ENCODE results near the gene PDE4D.

The PDE4D gene

DNA sequence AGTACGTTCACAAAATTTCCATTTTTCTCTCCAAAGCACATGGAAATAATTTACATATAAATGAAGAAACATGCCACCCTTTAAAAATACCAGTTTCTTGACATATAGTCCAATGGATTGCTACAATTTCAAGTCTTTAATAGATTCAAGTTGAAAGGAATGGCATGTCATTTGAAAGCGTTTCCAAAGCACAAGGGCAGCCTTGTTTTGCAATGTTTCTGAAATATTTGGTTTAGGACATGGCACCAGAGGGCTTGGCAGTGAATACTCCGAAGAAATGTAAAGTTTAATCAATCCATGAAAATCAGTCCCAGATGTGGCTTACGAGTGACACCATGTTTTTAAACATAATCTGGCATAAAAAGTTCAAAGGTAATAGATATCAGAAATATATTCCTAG lies 333.7 kb downstream of the PDE4D start:
- Histone ChIP-seq H3K9me3 (ENCODE audit: insufficient read depth, low read length) (no peaks in the 10 kb centered on the region), H3K4me3 (ENCODE audit: insufficient read length, low read depth) (no peak overlapping the region), H3K36me3 (ENCODE audit: insufficient read depth, insufficient read length, low read length) (no peaks in the 10 kb centered on the region), H3K27me3 (ENCODE audit: insufficient read depth, insufficient read length) (no peaks in the 10 kb centered on the region), H3K4me1 (ENCODE audit: insufficient read depth, insufficient read length) (no peaks in the 10 kb centered on the region), H3K9ac (ENCODE audit: insufficient read length, low read depth) (no peak overlapping the region)
- DNase-seq (ENCODE audit: low read depth, low spot score): no peak
- TF ChIP-seq SUZ12 (IDR thresholded peaks at IDR 0.05; ENCODE audit: extremely low read depth, insufficient read depth, insufficient read length): no peak
- TF ChIP-seq YY1 (IDR thresholded peaks at IDR 0.05; ENCODE audit: insufficient read depth, insufficient read length): no peak

GRCh38 chr5:59559323-59559722 lies 334.2 kb downstream of the PDE4D start:
- H3K9me3 ChIP-seq (ENCODE audit: insufficient read depth, low read length): no peaks in the 10 kb centered on the region
- TF ChIP-seq ZNF274 (IDR thresholded peaks at IDR 0.05; ENCODE audit: low read depth, low read length): no peak
- no peak for TF ChIP-seq YY1 (IDR thresholded peaks at IDR 0.05; ENCODE audit: insufficient read depth, insufficient read length)
- TF ChIP-seq SUZ12 (IDR thresholded peaks at IDR 0.05; ENCODE audit: extremely low read depth, insufficient read depth, insufficient read length): no peak
- no peaks in the 10 kb centered on the region for H3K4me1 ChIP-seq (ENCODE audit: insufficient read depth, insufficient read length)
- H3K36me3 ChIP-seq (ENCODE audit: insufficient read depth, insufficient read length, low read length): no peaks in the 10 kb centered on the region
- H3K9ac ChIP-seq (ENCODE audit: insufficient read length, low read depth): no peak overlapping the region
- no peak for DNase-seq (ENCODE audit: low read depth, low spot score)
- no peaks in the 10 kb centered on the region for H3K27me3 ChIP-seq (ENCODE audit: insufficient read depth, insufficient read length)
- H3K4me3 ChIP-seq (ENCODE audit: insufficient read length, low read depth): no peak overlapping the region

GRCh38 chr5:59558501-59558900 lies 335.0 kb downstream of the PDE4D start:
- Histone ChIP-seq H3K36me3 (ENCODE audit: insufficient read depth, insufficient read length, low read length) (no peaks in the 10 kb centered on the region), H3K4me3 (ENCODE audit: insufficient read length, low read depth) (no peak overlapping the region), H3K9ac (ENCODE audit: insufficient read length, low read depth) (no peak overlapping the region), H3K9me3 (ENCODE audit: insufficient read depth, low read length) (no peaks in the 10 kb centered on the region), H3K27me3 (ENCODE audit: insufficient read depth, insufficient read length) (no peaks in the 10 kb centered on the region), H3K4me1 (ENCODE audit: insufficient read depth, insufficient read length) (no peaks in the 10 kb centered on the region)
- no peak for DNase-seq (ENCODE audit: low read depth, low spot score)
- TF ChIP-seq ZNF274 (IDR thresholded peaks at IDR 0.05; ENCODE audit: low read depth, low read length) (no peak), YY1 (IDR thresholded peaks at IDR 0.05; ENCODE audit: insufficient read depth, insufficient read length) (no peak), SUZ12 (IDR thresholded peaks at IDR 0.05; ENCODE audit: extremely low read depth, insufficient read depth, insufficient read length) (no peak)

DNA sequence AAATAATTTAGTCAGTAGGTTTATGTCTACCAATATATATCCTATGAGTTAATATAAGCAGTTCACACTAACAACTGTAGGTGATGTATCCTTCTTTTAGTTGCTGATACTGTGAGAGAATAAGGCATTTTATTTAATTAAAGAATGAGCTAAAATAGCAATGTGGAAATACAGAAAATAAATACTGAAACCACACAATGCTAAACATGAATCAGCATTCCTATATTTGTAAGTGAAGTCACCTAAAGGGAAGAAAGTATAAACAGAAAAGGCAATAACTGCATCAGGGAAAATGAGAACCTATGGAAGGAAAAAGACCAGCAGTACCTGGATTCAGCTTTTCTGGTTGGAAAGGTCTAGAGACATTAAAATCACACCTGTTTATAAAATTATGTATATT lies 336.0 kb downstream of the PDE4D start:
- no peaks in the 10 kb centered on the region for H3K36me3 ChIP-seq (ENCODE audit: insufficient read depth, insufficient read length, low read length)
- no peaks in the 10 kb centered on the region for H3K4me1 ChIP-seq (ENCODE audit: insufficient read depth, insufficient read length)
- no peak for TF ChIP-seq ZNF274 (IDR thresholded peaks at IDR 0.05; ENCODE audit: low read depth, low read length)
- no peak for TF ChIP-seq YY1 (IDR thresholded peaks at IDR 0.05; ENCODE audit: insufficient read depth, insufficient read length)
- no peak for TF ChIP-seq SUZ12 (IDR thresholded peaks at IDR 0.05; ENCODE audit: extremely low read depth, insufficient read depth, insufficient read length)
- no peaks in the 10 kb centered on the region for H3K27me3 ChIP-seq (ENCODE audit: insufficient read depth, insufficient read length)
- DNase-seq (ENCODE audit: low read depth, low spot score): no peak
- H3K9ac ChIP-seq (ENCODE audit: insufficient read length, low read depth): no peak overlapping the region
- H3K4me3 ChIP-seq (ENCODE audit: insufficient read length, low read depth): no peak overlapping the region
- no peaks in the 10 kb centered on the region for H3K9me3 ChIP-seq (ENCODE audit: insufficient read depth, low read length)

DNA sequence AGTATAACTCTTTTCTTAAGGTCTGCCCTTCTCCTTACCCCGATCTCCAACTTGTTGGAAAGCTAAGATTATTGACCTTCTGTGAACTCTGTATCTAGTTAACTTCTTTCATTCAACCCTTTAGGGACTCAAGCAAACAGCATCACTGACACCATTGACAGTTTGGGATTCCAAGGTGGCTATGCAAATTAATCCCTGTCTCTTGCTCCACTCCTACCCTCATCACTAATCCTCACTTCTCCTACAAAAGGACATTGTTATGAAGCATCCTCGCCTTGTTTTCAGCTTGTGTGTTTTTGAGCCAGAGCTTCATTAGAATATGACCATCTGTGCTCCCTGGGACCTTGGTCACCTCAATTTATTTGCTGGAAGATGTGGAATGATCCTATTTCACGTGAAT lies 337.9 kb downstream of the PDE4D start:
- H3K9me3 ChIP-seq (ENCODE audit: insufficient read depth, low read length): no peaks in the 10 kb centered on the region
- peak; percentile 8 for DNase-seq (ENCODE audit: low read depth, low spot score)
- no peaks in the 10 kb centered on the region for H3K36me3 ChIP-seq (ENCODE audit: insufficient read depth, insufficient read length, low read length)
- no peak overlapping the region for H3K9ac ChIP-seq (ENCODE audit: insufficient read length, low read depth)
- no peaks in the 10 kb centered on the region for H3K4me1 ChIP-seq (ENCODE audit: insufficient read depth, insufficient read length)
- H3K27me3 ChIP-seq (ENCODE audit: insufficient read depth, insufficient read length): no peaks in the 10 kb centered on the region
- TF ChIP-seq SUZ12 (IDR thresholded peaks at IDR 0.05; ENCODE audit: extremely low read depth, insufficient read depth, insufficient read length): no peak
- TF ChIP-seq YY1 (IDR thresholded peaks at IDR 0.05; ENCODE audit: insufficient read depth, insufficient read length): no peak
- no peak for TF ChIP-seq ZNF274 (IDR thresholded peaks at IDR 0.05; ENCODE audit: low read depth, low read length)
- no peak overlapping the region for H3K4me3 ChIP-seq (ENCODE audit: insufficient read length, low read depth)

DNA sequence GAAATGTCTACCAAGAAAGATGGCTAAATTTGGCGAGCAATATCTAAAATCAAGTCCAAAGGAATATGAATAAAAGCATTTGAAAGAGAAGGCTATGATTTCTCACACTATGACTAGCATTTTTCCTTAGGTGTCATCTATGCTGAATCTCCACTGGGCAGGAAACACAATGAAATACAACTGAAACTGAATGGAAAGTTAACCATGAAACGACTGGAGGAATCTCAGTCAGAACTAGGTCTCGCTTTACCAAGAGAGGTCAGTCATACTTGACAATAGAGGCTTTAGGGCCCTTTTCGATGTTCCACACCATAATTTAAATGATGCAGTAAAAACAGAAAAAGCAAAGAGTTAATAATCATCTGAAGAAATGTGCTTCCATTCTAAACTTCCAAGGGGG lies 339.0 kb downstream of the PDE4D start:
- DNase-seq (ENCODE audit: low read depth, low spot score): no peak
- no peak for TF ChIP-seq YY1 (IDR thresholded peaks at IDR 0.05; ENCODE audit: insufficient read depth, insufficient read length)
- TF ChIP-seq SUZ12 (IDR thresholded peaks at IDR 0.05; ENCODE audit: extremely low read depth, insufficient read depth, insufficient read length): no peak
- TF ChIP-seq ZNF274 (IDR thresholded peaks at IDR 0.05; ENCODE audit: low read depth, low read length): no peak
- no peak overlapping the region for H3K4me3 ChIP-seq (ENCODE audit: insufficient read length, low read depth)

DNA sequence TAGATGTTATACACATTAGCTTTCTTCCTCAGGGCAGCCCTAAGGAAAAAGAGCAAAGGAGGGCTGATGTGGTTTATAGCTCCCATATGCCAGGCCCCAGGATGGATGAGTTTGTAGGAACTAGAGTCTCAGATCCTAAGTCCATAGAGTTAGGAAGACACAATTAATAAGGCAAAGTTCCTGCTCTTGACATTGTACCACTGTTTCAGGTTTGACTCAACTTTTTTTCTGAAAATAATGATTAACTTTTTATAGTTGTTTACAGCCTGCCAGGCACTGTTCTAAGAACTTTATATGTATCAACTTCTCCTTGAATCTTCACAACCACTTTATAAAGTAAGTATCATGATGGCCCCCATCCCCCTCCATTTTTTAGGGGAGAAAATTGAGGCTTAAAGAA lies 339.5 kb downstream of the PDE4D start:
- Histone ChIP-seq H3K4me3 (ENCODE audit: insufficient read length, low read depth) (no peak overlapping the region), H3K27me3 (ENCODE audit: insufficient read depth, insufficient read length) (no peaks in the 10 kb centered on the region), H3K4me1 (ENCODE audit: insufficient read depth, insufficient read length) (no peaks in the 10 kb centered on the region), H3K36me3 (ENCODE audit: insufficient read depth, insufficient read length, low read length) (no peaks in the 10 kb centered on the region), H3K9me3 (ENCODE audit: insufficient read depth, low read length) (no peaks in the 10 kb centered on the region), H3K9ac (ENCODE audit: insufficient read length, low read depth) (no peak overlapping the region)
- TF ChIP-seq SUZ12 (IDR thresholded peaks at IDR 0.05; ENCODE audit: extremely low read depth, insufficient read depth, insufficient read length) (no peak), YY1 (IDR thresholded peaks at IDR 0.05; ENCODE audit: insufficient read depth, insufficient read length) (no peak), ZNF274 (IDR thresholded peaks at IDR 0.05; ENCODE audit: low read depth, low read length) (no peak)
- no peak for DNase-seq (ENCODE audit: low read depth, low spot score)

More for the DNA sequence above, 339.0 kb downstream of the PDE4D start:
- no peaks in the 10 kb centered on the region for H3K4me1 ChIP-seq (ENCODE audit: insufficient read depth, insufficient read length)
- H3K36me3 ChIP-seq (ENCODE audit: insufficient read depth, insufficient read length, low read length): no peaks in the 10 kb centered on the region
- no peaks in the 10 kb centered on the region for H3K27me3 ChIP-seq (ENCODE audit: insufficient read depth, insufficient read length)
- H3K9ac ChIP-seq (ENCODE audit: insufficient read length, low read depth): no peak overlapping the region
- H3K9me3 ChIP-seq (ENCODE audit: insufficient read depth, low read length): no peaks in the 10 kb centered on the region

Data from NT2/D1 (cell line).